EL (cell line): Measurements from ENCODE around the gene CR1.
"Not testable (repeated sequence)": the region's sequence is repeated elsewhere in the genome, so short reads cannot be mapped to it uniquely, and the experiment has no call there.

Source experiments
- DNase-seq: peaks from one replicate; pipeline ENCODE4 v3.0.0-alpha.2; 2016

The CR1 gene

DNA sequence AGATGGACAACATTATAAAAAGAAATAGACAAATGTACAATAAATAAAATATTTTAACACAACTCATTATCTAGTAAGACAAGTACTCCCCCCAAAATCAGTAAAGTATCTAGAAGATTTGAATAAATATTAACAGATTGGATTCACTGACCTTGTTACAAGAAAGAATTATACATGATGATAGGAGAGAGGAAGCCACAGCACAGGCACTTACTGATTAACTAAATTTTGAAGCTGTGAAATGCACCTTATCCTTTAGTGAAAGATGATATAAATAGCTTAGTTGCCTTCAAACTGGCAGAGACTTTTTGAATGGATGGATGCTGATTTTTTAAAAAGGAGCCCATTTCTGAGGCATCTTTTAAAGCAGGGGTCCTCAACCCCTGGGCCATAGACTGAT is 8.5 kb downstream of the CR1 start:
- no peak for DNase-seq

DNA sequence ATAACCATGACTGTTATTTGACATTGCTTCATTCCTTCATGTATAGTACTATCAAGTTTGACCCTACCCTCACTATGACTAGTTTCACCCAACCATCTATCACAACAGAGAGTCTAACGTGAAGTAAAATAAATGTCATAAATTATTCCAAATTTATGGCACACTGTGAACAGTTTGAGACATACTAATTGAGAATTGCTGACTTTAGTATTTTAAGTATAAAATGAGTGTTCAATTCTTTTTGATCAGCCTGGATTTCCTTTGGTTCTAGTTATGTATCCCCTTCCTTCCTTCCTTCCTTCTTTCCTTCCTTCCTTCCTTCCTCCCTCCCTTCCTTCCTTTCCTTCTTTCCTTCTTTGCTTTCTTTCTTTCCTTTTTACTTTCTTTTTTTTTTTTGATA is 14.5 kb downstream of the CR1 start:
- DNase-seq = no peak

DNA sequence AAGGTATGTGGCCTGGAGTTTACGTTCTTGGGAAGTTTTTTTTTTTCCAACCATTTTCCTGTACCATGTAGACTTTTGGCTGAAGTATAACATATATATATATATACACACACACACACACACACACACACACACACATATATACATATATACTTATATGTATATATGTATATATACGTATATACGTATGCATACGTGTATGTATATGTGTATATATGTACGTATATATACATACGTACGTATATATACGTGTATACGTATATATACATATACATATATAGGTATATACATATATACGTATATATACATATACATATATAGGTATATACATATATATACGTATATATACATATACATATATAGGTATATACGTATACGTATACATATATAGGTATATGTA is 18.9 kb downstream of the CR1 start:
- DNase-seq = no peak

DNA sequence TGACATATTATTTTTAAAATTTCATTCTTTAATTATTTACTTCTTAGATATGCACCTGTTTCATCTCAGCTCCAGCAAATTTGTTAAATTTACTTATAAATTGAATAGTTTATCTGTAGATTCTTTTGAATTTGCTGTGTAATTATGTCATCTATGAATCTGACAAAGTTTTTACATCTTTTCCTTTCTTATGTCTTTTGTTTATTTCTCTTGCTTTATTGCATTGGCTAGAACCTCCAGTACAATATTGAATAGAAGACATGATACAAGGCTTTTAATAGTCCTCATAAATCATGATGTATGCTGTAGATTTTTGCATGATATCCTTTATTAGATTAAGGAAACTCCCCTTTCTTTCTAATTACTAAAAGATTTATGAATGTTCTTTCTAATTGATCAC is 20.8 kb downstream of the CR1 start:
- no peak for DNase-seq

DNA sequence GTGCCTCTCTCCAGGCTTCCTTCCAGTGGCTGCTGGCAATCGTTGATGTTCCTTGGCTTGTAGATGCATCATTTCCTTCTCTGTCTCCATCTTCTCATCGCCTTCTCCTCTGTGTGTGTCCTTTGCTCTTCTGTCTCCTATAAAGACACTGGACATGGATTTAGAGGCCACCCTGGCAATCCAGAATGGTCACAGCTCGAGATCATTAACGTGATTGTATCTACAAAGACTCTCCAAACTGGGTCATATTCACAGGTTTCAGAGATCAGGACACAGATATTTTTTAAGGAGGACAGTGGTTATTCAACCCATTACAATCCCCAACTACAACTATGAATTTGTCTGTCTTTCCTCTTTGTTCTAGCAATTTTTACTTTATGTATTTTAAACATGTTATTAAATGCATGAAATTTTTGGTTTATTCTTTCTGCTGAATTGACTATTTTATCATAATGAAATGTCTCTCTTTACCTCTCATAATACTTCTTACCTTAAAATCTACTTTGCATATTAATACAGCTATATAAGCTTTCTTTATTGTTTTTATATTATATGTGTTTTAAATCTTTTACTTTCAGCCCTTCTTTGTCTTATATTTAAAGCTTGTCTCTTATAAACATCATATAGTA is 22.8 kb downstream of the CR1 start:
- DNase-seq = no peak

DNA sequence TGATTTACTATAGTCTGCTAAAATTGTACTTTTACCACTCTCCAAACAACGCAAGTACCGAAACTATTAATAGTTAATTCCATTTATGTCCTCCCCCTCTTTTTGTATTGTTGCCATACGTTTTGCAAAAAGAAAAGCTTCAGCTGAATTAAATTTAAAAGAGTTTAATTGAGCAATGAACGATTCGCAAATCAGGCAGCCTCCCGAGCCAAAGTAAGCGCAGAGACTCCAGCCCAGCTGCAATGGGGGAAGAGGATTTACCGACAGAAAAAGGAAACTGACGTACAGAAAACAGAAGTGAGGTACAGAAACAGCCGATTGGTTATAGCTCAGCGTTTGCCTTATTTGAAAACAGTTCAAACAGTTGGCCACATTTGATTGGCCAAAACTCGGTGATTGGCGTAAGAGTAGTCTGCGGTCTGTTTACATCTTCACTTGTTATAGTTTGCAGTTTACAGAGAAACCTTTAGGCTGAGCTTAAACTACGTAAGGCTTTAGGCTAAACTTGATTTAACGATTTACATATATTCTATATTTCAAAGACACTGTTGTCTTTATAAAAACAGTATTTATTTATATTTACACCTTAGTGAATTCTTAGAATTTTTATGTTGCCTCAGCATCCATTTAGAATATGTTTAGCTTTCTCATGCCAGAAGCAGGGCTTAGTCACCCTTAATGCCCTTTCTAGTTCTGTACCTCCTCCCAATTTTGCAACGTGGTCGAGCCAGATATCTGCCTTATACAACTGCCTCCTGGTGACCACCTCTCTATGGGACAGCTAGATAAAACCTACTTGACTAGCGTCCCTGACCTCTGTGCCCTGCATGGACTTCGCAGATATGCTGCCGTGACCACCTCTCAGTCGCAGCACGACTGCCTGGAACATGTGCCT is 23.8 kb downstream of the CR1 start:
- peak; percentile 60 for DNase-seq

DNA sequence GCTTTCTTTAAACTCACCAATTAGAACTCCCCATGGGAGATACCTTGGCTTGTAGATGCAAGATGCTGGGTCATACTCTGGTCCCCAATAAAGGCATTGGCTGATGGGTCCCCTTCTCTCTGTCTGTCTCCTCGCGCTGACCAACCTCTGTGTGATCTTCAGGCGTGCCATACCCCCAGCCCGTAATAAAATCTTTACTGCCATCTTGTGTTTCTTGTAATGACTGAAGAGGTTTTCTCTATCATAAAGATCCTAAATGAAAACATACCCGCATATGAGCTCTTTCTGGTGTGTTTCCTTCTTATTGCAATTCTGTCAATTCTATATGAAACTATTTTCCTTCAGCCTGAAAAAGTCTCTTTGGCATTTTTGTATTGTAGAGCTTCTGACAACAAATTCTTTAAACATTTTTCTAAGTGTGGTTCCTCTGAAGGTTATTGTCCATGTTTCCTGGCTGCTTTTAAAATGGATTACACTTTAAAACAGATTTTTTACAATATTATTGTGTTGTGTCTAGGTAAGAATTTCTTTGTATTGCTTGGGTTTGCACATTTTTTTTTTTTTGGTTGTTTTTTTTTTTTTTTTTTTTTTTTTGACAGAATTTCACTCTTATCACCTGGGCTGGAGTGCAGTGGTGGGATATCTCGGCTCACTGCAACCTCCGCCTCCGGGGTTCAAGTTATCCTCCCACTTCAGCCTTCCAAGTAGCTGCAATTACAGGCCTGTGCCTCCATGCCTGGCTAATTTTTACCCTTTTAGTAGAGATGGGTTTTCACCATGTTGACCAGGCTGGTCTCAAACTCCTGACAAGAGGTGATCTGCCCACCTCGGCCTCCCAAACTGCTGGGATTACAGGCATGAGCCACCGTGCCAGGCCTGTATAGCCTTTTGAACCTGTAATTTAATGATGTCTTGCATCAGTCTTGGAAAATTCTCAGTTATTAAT is 24.7 kb downstream of the CR1 start:
- not testable (repeated sequence) for DNase-seq

DNA sequence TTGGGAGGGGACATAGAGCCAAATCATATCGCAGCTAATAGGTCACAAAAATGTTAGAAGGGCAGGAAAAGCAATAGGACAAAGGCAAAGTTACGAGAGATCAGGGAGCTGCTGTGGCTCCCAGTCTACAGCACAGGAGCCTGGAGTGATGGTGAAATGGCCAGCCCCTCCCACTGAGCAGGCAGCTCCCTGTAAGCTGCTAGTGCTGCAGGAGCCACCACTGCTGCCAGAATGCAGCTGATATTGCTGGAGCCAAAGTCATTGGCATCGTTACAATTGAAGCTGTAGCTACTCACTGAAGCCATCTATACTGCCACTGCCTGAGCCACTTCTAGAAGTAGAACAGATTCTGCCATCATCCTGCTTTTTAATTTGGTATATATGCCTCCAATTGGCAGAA is 29.3 kb downstream of the CR1 start:
- DNase-seq = not testable (repeated sequence)

DNA sequence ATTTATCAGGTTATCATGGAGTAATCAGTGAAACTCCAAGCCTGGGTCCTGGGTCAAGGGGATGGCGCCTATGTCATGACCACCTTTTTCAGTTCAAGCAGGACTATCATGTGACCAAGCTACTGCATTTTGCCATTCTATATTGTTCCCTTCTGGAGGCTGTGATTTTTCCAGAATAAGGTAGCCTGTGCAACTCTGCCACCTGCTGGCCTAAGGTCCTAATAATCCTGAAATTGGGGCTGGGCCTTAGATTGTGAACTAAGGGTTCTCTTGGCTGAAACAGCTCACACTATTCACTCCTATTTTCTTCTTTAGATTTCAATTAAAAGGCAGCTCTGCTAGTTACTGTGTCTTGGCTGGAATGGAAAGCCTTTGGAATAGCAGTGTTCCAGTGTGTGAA is 32.4 kb downstream of the CR1 start:
- not testable (repeated sequence) for DNase-seq

DNA sequence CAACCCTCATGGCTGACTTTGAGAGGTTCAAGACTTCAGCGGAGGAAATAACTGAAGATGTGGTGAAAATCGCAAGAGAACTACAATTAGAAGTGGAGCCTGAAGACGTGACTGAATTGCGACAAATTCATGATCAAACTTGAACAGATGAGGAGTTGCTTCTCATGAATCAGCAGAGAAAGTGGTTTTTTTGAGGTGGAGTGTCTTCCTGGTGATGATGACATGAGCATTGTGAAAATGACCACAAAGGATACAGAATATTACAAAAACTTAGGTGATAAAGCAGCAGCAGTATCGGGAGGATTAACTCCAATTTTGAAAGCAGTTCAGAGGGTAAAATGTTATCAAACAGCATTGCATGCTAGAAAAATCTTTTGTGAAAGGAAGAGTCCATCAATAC is 40.3 kb downstream of the CR1 start:
- not testable (repeated sequence) for DNase-seq

DNA sequence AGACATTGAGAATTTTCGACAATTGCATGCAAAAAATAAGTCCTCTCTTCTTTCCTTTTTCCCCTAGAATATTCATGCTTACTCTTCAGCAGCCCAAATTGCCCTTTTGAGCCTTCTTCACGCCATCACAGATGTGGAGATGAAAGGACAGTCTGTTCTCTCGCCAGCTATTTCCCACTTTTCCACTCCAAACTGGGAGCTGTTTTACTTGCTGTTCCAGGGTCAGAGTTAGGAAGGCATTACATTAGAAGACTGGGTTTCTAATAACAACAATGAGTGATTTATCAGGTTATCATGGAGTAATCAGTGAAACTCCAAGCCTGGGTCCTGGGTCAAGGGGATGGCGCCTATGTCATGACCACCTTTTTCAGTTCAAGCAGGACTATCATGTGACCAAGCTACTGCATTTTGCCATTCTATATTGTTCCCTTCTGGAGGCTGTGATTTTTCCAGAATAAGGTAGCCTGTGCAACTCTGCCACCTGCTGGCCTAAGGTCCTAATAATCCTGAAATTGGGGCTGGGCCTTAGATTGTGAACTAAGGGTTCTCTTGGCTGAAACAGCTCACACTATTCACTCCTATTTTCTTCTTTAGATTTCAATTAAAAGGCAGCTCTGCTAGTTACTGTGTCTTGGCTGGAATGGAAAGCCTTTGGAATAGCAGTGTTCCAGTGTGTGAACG is 50.9 kb downstream of the CR1 start:
- not testable (repeated sequence) for DNase-seq

DNA sequence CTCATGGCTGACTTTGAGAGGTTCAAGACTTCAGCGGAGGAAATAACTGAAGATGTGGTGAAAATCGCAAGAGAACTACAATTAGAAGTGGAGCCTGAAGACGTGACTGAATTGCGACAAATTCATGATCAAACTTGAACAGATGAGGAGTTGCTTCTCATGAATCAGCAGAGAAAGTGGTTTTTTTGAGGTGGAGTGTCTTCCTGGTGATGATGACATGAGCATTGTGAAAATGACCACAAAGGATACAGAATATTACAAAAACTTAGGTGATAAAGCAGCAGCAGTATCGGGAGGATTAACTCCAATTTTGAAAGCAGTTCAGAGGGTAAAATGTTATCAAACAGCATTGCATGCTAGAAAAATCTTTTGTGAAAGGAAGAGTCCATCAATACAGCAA is 58.9 kb downstream of the CR1 start:
- DNase-seq = not testable (repeated sequence)

DNA sequence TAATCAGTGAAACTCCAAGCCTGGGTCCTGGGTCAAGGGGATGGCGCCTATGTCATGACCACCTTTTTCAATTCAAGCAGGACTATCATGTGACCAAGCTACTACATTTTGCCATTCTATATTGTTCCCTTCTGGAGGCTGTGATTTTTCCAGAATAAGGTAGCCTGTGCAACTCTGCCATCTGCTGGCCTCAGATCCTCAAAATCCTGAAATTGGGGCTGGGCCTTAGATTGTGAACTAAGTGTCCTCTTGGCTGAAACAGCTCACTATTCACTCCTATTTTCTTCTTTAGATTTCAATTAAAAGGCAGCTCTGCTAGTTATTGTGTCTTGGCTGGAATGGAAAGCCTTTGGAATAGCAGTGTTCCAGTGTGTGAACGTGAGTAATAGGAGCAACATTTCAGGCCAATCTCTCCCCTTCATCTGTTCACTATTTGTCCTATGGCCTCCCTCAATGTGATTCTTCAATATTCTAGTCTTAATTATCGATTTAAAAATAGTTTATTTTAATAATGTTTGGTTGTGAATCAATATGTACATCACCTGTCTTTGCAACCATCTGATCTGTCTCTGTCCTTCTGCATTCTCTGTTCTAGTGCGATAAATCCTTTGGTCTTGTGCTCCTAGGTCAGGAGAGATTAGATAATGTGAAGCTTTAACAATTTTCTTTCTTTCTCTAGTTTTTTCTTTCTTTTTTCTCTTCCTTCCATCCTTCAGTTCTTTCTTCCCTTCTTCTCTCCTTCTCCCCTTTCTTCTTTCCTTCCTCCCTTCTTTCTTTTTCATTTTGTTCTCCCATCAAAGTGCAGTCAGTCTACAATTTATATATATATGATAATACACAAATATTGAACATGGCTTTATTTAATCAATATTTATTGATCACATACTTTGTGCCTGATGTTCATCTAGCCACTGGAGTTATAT is 69.8 kb downstream of the CR1 start:
- peak; percentile 21 for DNase-seq

DNA sequence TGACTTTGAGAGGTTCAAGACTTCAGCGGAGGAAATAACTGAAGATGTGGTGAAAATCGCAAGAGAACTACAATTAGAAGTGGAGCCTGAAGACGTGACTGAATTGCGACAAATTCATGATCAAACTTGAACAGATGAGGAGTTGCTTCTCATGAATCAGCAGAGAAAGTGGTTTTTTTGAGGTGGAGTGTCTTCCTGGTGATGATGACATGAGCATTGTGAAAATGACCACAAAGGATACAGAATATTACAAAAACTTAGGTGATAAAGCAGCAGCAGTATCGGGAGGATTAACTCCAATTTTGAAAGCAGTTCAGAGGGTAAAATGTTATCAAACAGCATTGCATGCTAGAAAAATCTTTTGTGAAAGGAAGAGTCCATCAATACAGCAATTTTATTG is 76.0 kb downstream of the CR1 start:
- not testable (repeated sequence) for DNase-seq

DNA sequence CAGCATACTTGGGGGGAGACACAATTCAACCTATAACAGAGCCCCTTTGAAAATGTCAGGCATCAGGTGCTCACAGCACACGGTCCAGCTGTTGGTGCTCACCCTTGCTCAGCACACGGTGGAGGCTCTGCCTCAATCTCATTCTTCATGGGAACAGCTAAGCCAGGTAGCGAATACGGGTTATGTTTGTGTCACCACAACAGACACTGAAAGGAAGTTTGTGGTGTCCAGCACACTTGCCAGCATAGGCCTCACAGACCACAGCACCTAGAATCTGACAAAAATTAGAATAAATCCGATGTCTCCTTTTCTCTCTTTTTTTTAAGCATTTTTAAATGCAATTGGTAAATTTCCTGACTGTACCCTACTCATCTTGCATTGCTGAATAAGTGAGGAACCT is 77.1 kb downstream of the CR1 start:
- not testable (repeated sequence) for DNase-seq

DNA sequence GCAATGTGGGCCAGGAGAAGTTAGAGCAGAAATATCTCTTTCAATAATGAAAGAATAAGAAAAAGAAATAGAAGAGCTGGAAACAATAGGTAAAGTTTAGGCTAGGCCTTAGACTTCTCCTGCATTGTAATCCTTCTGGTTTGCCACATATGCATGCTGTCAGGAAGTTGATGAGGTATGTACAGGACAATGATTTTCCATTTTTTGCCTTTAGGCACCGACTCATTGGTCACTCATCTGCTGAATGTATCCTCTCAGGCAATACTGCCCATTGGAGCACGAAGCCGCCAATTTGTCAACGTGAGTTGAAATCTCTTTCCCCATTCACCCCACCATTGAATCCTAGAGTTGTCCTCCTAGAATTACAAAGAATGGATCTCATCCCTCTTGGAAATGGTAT is 79.4 kb downstream of the CR1 start:
- DNase-seq = peak; percentile 33

DNA sequence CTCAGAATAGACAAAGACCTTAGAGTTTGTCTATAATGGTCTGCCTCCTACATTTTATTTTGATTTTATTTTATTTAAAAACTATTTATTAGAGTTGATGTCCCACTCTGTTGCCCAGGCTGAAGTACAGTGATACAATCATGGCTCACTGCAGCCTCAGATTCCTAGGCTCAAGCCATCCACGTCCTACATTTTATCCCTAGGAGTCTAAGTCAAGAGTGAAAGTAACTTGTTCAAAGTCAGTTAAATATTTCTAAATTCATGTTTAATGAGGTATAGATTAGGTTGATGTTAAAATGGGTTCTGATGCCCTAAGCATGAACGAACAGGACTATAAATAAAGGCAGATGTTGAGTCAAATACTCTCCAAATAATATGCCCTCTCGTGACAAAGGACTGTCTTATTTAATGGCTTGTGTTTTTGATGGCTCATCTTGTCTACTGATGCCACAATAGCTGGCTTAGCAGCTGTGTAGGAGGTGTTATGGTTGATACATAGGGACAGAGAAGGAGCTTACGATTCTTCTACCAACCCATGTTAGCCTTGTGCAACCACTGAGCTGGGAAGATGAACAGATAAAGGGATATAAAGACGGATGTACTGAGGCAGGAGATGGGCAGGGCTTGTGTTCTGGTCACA is 83.0 kb downstream of the CR1 start:
- DNase-seq = no peak

DNA sequence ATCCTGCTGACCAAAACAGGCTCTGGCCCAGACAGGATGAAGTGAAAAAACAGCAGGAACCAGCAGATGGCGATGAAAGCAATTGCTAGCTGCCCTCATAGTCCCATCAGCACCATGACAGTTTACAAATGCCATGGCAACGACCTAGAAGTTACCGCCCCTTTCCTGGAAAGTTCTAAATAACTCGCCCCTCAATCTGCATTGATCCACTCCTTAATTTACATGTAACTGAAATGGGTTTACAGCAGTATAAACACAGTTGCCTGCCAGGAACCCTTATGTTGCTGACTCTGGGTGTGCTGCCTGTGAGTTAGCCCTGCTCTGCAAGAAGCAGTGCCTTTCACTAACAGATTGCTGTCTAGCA is 83.5 kb downstream of the CR1 start:
- DNase-seq = peak; percentile 67

DNA sequence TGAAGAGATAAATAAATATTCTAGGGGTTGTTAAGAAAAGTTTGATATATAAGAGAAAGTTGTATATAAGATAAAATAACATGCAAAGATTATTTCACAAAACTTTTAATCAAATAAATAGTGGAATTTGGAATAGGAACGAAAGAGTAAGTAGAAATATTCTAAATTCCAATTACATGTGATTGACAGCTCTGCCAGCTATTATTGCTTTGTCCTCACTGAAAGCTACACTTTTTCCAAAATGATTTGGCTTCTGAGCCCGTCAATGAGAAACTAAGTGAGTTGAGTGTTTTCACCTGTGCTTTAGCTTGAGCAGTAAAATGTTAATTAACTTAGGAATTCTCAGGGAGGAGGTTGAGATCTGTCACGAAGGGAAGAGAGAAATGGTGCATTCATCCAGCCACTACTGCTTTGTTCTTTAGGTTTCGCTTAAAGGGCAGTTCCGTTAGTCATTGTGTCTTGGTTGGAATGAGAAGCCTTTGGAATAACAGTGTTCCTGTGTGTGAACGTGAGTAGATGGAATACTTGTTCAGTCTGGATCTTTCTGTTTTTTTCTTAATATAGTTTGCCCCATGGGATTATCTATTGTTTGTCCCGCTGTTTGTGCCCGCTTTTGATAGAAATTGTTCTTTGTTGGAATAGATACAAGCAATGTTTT is 85.7 kb downstream of the CR1 start:
- no peak for DNase-seq

DNA sequence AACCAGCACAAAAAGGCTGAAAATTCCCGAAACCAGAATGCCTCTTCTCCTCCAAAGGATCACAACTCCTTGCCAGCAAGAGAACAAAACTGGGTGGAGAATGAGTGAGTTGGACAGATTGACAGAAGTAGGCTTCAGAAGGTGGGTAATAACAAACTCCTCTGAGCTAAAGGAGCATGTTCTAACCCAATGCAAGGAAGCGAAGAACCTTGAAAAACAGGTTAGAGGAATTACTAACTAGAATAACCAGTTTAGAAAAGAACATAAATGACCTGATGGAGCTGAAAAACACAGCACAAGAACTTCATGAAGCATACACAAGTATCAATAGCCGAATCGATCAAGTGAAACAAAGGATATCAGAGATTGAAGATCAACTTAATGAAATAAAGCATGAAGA is 93.5 kb downstream of the CR1 start:
- DNase-seq = not testable (repeated sequence)

DNA sequence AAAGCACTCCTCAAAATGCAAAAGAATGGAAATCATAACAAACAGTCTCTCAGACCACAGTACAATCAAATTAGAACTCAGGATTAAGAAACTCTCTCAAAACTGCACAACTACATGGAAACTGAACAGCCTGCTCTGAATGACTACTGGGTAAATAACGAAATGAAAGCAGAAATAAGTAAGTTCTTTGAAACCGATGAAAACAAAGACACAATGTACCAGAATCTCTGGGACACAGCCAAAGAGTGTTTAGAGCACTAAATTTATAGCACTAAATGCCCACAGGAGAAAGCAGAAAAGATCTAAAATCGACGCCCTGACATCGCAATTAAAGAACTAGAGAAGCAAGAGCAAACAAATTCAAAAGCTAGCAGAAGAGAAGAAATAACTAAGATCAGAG is 95.2 kb downstream of the CR1 start:
- not testable (repeated sequence) for DNase-seq
